ENCODE measurements around the gene MAP3K4.

MAP3K4 gene

GRCh38 chr6:161021998-161022743 lies 30.6 kb downstream of the MAP3K4 start (continued):
- TF ChIP-seq TSHZ2 (CRISPR knock-in tag; IDR thresholded peaks at IDR 0.05) (no peak), TCF4 (CRISPR knock-in tag; IDR thresholded peaks at IDR 0.05; ENCODE audit: borderline replicate concordance) (no peak), PPARA (CRISPR knock-in tag; IDR thresholded peaks at IDR 0.05; ENCODE audit: borderline replicate concordance) (no peak), CSRNP3 (CRISPR knock-in tag; IDR thresholded peaks at IDR 0.05) (no peak), OSR1 (CRISPR knock-in tag; IDR thresholded peaks at IDR 0.05) (no peak)

- no peak for ATAC-seq
Observed at GRCh38 chr6:161023316-161023715, 31.7 kb downstream of the MAP3K4 start.

More at GRCh38 chr6:161023316-161023715, 31.7 kb downstream of the MAP3K4 start:
- TF ChIP-seq PPARA (CRISPR knock-in tag; IDR thresholded peaks at IDR 0.05; ENCODE audit: borderline replicate concordance), result no peak
- no peak for TF ChIP-seq ESRRG (CRISPR knock-in tag; IDR thresholded peaks at IDR 0.05)
- no peak for TF ChIP-seq PATZ1 (CRISPR knock-in tag; IDR thresholded peaks at IDR 0.05; ENCODE audit: borderline replicate concordance)
- no peak for TF ChIP-seq GLIS3 (CRISPR knock-in tag; IDR thresholded peaks at IDR 0.05)
- no peak for TF ChIP-seq ZNF565 (CRISPR knock-in tag; conservative IDR thresholded peaks at IDR 0.05; ENCODE audit: low read depth)
- no peak for TF ChIP-seq OSR1 (CRISPR knock-in tag; IDR thresholded peaks at IDR 0.05)
- TF ChIP-seq CSRNP3 (CRISPR knock-in tag; IDR thresholded peaks at IDR 0.05), result no peak
- no peak for TF ChIP-seq TOX (CRISPR knock-in tag; IDR thresholded peaks at IDR 0.05; ENCODE audit: borderline replicate concordance)
- no peak for TF ChIP-seq POU6F1 (CRISPR knock-in tag; IDR thresholded peaks at IDR 0.05; ENCODE audit: borderline replicate concordance, low read depth)
- TF ChIP-seq ZC3H10 (CRISPR knock-in tag; IDR thresholded peaks at IDR 0.05), result no peak
- no peak for TF ChIP-seq TCF4 (CRISPR knock-in tag; IDR thresholded peaks at IDR 0.05; ENCODE audit: borderline replicate concordance)
- TF ChIP-seq CREB5 (CRISPR knock-in tag; IDR thresholded peaks at IDR 0.05; ENCODE audit: low read depth), result no peak
- no peak for TF ChIP-seq ZNF8 (CRISPR knock-in tag; IDR thresholded peaks at IDR 0.05)
- no peak for TF ChIP-seq ZNF70 (CRISPR knock-in tag; IDR thresholded peaks at IDR 0.05)
- no peak for TF ChIP-seq ZFP30 (CRISPR knock-in tag; IDR thresholded peaks at IDR 0.05)
- TF ChIP-seq TSHZ2 (CRISPR knock-in tag; IDR thresholded peaks at IDR 0.05), result no peak
- TF ChIP-seq BACH2 (CRISPR knock-in tag; IDR thresholded peaks at IDR 0.05; ENCODE audit: borderline replicate concordance), result no peak
- TF ChIP-seq RARB (CRISPR knock-in tag; IDR thresholded peaks at IDR 0.05), result no peak
